NCI-H187 (cell line): Measurements from ENCODE around the gene VRK2.
"Not testable (repeated sequence)": the region's sequence is repeated elsewhere in the genome, so short reads cannot be mapped to it uniquely, and the experiment has no call there.

ENCODE experiments used
- DNase-seq, 2 experiments: peaks; one replicate each; lab custom pipeline; 2025; lab: John Stamatoyannopoulos, UW

Gene VRK2

GRCh38 chr2:58107803-58108710, 61.5 kb downstream of the VRK2 start:
- no peak for DNase-seq

DNA sequence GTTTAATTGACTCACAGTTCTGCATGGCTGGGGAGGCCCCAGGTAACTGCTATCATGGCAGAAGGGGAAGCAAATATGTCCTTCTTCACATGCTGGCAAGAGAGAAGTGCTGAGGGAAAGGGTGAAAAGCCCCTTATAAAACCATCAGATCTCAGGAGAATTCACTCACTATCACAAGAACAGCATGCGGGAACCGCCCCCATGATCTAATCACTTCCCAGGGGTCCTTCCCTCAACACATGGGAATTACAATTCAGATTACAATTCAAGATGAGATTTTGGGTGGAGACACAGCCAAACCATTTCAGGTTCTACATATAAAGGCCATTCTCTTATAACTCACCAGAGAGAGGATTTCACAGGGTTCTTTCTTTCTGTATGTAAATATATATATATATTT, 62.9 kb downstream of the VRK2 start:
- DNase-seq, result no peak

DNA sequence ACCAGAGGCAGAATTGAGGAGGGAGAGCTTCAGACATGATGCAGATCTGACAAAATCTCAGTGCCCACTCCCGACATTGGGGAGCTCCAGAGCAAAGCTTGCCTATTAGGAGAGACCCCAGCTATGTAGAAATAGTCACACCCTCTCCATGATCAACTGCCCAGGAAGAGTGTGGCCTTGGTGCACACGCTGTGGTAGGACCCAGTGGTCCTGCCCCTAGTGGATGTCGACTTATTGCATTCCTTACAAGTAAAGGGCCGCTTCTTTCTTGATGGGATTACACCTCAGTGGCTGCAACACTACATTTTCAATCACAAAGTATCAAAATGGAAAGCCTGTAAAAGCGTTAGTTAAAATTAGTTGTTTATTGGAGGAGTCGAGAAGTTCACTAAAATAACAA, 64.2 kb downstream of the VRK2 start:
- DNase-seq, result no peak

- DNase-seq, result not testable (repeated sequence)
These were observed 67.0 kb downstream of the VRK2 start for GRCh38 chr2:58113563-58113962.

- DNase-seq, result no peak
These were observed 74.1 kb downstream of the VRK2 start for GRCh38 chr2:58120626-58121229.

DNA sequence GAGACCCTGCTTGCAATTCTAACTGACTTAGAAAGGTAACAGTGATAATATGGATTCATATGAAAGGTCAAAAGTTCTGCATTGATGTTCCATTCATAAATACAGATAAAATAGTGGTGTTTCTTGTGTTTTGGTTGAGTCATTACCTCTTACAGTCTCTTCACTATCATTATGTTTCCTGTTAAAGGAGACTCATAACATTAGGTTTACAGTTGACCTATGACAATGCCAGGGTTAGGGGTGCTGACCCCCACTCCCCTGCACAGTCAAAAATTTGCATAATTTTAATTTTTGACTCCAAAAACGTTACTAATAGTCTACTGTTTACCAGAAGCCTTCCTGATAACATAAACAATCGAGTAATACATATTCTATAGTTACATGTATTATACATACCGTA, 75.4 kb downstream of the VRK2 start:
- no peak for DNase-seq

DNA sequence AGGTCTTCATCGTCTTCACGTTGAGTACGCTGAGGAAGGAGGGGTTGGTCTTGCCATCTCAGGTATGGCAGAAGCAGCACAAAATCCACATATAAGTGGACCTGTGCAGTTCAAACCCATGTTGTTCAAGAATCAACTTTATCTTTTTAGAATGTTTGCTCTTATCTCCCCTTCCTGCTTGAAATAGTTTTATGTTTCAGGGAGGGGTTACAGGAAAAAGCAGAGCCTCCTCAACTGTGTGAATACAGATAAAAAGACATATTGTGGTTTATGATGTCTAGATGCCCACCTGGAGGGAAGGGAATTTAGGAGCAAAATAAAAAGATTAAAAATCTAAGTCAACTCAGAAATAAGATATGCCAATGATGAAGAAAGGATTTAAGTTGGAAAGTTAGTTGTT, 75.9 kb downstream of the VRK2 start:
- DNase-seq, result no peak

DNA sequence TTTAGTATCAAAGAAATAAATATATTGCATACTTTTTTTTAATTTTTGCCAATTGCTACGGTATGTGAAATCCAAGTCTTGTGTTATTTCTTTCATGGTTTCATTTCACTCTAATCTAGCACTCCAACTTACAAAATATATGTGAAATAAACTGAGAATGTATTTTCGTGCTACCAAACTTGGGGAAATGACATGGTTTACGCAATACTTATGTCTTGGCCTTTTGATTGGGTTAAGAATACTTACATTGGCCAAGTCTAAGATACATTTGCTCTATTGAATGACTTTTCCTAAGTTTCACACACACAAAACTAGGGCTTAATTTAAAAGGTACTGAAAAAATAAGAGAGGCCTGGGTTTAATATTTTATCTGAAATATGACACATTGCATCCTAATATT, 80.5 kb downstream of the VRK2 start:
- no peak for DNase-seq

GRCh38 chr2:58130238-58130637, 83.6 kb downstream of the VRK2 start:
- DNase-seq, result no peak

DNA sequence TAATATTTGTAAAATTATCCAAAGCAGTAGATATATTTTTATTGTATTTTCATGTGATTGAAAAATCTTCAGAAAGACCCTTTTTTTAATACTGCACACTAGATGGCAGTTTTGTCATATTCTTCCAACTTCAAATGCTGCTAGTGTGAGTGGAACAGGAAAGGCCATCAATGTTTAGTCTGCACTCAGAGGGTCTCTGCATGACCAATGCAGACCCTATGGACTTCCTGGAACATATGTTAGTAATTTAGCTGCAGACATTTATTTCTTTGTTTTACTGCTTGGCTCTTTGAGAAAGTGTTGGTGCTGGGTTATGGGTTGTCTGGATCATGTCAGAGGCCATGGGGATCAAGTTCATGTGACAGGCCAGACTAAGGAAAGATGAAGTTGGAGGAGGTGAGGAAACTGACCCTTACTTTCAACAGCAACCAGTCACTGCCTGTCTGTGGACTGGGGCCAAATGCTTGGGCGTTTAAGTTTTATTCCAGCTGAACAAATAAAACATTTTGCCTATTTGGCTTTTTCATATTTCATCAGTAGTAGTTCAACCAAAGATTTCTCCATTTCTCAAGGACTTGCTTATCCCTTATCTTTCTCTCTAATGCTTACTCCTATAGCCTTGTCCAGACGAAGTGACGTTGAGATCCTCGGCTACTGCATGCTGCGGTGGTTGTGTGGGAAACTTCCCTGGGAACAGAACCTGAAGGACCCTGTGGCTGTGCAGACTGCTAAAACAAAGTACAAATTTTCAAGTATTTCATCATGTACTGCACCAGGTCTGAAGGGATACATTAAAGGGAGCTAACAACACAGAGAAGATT, 84.8 kb downstream of the VRK2 start:
- no peak for DNase-seq

DNA sequence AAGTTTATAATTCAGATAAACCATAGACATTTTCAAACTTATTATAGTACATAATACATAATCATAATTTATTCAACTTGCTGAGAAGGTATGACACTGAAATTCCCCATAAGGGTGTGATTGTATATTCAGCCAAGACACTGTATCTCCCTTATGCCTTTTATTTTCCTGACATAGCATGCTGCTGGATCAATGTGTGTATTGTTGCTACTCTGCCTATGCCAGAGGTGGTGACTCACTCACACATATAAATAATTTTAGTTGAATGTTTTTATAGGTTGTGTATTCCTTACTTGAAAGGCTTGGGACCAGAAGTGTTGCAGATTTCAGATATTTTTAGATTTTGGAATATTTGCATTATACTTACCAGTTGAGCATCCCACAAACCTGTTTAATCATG, 86.8 kb downstream of the VRK2 start:
- DNase-seq, result no peak

- DNase-seq, result no peak
These were observed 89.3 kb downstream of the VRK2 start for GRCh38 chr2:58135861-58136260.

- DNase-seq, result no peak
These were observed 90.6 kb downstream of the VRK2 start for GRCh38 chr2:58137221-58137620.

- DNase-seq, result no peak
These were observed 91.2 kb downstream of the VRK2 start for GRCh38 chr2:58137856-58138255.

GRCh38 chr2:58138396-58139030, 91.9 kb downstream of the VRK2 start:
- DNase-seq, result no peak

DNA sequence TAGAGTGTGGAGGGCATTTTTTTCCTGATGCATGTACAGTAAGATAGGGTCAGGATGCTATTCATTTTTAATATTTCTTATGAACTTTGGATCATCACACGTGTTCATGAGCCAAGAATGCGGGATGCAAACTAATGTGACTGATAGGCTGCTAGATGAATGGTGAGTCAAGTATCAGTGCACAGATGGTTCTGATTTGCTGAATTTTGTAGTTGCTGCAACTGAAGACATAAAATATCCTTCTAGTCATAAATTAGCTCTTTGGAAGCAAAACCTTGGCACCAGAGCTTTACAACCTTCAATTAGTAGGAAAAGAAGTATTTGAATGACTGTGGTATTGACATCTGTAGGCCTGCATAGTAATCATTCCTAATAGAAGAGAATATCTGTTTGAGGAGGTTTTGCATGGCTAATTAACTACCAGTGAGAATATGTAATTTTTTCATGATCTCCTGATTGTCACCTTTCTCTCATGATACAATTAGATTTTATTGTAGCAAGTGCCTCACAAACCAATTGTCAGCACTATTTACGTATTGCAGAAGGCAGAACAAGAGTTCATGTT, 94.0 kb downstream of the VRK2 start:
- DNase-seq, result no peak

GRCh38 chr2:58145769-58146168, 99.2 kb downstream of the VRK2 start:
- DNase-seq, result not testable (repeated sequence)

- no peak for DNase-seq
These were observed 100.1 kb downstream of the VRK2 start for GRCh38 chr2:58146707-58147106.

DNA sequence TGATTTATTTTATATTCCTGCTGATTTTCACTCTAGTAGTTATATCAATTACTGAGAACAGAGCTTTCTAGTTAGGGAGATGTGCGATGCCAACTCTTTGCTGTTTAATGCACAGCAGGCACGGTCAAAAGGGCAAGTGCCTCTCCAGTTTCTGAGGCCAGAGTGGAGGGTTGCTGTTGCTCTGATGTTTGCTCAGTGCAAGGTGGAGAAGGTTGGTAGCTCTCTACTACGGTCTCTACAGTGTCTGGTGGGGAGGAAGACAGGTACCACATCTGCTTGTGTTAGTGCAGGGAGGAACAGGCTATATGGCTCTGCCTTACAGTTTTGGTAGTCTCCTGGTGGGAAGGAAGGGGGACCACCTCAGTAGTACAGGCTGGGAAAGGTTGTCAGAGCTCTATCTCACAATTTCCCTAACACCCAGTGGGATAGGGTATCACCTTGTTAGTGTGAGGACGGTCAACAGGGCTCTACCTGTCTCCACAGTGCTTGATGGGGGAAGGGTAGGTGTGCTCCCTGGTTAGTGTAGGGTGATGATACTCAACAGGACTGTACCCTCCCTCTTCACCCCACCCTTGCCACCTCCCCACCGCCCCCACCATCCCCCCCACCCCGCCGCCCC, 108.7 kb downstream of the VRK2 start:
- DNase-seq, result peak; percentile 9 to 45

- no peak for DNase-seq
These were observed 110.2 kb downstream of the VRK2 start for GRCh38 chr2:58156780-58157179.

- no peak for DNase-seq
These were observed 111.1 kb downstream of the VRK2 start for GRCh38 chr2:58157754-58158153.
